Stimulated activated CD8-positive, alpha-beta memory T cell treated with anti-CD3 and anti-CD28 coated beads, Interleukin-7, amount 100 ng/mL, for 24 hours (primary cell): ENCODE results near the gene HPX.

ENCODE experiments used
- DNase-seq: peaks from one replicate; pipeline ENCODE4 v3.0.0-alpha.2; 2020; ENCODE audit warnings: low read depth

Gene HPX

GRCh38 chr11:6458352-6459098 lies 17.7 kb upstream of the HPX start:
- DNase-seq, result no peak

DNA sequence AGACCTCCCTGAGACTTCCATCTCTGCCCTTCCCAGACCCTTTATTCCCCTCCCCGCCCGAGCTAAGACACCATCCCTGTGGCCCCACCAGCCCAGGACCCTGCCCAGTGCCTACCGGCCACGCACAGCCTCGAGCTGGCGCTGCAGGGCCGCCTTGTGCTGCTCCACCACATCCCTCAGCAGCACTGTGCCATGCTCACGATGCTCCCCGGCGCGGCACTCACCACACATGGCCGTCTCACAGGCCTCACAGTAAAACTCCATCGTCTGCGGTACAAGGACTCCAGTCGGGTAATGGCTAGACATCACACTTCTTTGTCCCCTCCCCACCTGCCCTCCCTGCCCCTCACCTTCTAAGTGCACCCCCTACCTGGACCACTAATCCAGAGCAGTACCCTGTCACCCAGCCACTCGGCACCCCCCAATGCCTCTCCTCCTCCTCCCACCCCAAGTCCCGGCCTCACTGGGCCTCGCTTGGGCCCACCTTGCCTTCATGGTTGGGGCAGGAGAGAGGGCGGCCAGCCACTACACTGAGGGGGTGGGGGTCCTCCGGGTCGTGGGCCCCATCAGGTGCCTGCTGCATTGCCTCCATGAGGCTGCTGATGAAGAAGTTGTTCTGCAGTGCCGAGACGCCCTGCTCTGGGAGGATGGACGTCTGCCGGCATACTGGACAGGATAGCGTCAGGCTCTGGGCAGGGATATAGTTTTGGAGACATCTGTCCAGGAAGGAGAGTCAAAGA lies 17.0 kb upstream of the HPX start:
- DNase-seq, result no peak

DNA sequence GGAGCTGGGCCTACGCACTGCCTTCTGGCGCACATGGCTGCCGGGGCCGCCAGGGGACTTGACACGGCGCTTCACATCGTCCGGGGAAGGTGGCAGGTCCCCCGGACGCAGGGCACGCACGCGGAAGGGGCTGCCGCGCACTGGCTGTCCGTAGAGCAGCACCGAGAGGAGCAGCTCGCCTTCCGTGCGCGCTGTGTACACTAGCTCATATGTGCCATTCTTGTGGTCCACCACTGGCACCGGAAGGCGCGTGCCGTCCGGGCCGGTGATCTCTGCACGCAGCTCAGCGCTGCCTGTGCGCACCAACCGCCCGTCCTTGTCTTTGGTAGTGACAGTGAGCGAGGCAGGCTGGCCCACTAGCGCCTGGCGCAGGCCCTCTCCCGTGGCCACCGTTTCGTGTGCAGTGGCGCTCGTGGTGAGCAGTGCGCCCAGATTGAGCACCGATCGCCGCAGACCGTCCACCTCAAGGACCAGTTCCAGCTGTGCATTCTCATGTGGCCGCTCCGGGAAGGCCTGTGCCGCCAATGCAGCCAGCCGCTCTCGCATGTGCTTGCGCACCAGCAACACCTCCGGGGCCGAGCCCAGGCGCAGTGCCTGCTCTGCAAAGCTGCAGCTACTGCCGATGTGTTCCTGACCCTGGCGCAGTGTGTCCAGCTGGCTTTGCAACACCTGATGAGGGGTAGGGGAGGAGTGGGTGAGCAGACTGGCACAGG lies 15.7 kb upstream of the HPX start:
- no peak for DNase-seq

- no peak for DNase-seq
Observed at GRCh38 chr11:6455070-6455469, 14.3 kb upstream of the HPX start.

DNA sequence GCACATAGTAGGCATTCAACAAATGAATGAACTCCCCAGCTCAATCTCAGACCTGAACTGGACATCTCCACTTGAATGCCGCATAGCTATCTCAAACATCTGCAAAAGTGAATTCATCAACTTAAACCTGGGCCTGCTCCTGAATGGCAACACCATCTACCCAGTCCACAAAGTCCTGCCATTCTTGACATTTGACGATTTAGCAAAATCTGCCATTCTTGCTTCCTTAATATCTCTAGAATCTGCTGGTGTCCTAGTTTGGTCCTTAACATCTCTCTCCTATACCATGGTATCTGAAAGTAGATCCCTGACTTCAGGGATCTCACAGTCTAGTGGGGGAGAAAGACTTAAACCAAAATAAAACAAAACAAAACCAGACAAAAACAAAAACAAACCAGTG lies 12.4 kb upstream of the HPX start:
- no peak for DNase-seq

GRCh38 chr11:6452219-6452618 lies 11.4 kb upstream of the HPX start:
- DNase-seq, result no peak

DNA sequence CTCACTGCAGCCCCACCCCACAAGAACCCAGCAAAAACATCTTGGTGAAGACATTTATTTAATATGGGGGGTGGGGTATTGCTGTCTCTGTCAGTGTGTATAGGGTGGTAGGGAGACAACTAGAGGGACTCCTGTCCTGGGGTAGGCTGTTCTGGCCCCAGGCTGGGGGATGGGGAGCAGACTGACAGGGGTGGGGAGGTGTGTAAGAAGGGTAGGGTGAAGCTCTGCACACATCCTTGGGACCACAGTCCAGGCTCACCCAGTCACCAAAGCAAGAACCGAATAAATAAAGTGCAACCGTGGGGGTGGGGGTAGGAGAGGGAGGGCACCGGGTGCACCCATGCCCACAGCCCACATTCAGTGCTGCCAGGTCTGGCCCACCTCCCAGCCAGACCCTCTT lies 7.8 kb upstream of the HPX start:
- no peak for DNase-seq

DNA sequence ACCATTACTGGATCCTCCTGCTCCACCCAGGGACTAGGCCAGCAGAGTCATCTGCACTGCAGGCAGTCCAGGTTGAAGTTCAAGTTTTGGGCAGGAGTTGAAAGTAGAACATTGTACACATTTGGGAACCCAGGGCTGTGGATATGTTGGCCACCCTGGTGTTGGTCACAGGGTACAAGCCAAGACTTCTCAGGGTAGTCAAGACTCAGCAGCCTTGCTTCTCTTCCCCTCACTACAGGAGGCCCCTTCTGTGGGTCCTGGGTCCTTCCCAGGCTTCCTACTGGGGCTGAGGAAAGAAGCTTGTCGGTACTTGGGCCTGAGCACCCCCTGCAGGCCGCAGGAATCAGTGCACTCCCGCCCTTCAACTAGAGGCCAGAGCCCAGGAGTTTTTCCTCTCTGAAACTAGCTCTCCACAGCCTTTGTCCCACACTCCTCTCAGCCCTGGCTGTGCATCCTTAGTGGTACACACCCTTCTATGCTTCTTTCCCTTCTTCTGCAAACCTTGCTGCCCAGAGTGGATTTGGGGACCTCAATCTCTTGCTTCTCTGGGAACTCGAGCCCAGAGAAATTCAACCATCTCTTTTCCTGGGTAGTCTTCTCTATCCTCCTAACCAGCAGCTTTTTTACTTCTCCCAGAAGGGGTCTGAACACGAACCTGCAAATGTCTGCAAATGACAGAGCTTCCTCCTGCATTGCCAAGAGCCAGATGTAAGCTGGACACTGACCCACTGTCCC lies 2.6 kb upstream of the HPX start:
- no peak for DNase-seq

DNA sequence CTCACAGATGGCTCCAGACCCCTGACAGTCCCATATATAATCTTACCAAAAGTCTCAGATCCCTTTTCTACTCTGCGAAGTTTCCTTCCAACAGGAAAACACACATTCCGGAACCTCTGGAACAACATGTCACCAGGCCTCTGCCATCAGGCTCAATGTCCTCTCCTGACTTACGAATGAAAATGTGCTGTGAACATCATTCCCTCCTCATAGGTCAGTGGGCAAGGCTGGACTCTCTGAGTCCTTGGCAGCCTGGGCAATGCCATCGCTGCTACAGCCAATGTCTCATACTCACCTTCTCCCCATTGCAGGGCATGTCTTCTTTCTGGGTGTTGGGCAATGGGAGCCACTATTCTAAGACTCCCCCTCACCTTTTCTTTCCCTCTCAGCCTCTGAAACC lies 1.7 kb upstream of the HPX start:
- DNase-seq, result no peak

DNA sequence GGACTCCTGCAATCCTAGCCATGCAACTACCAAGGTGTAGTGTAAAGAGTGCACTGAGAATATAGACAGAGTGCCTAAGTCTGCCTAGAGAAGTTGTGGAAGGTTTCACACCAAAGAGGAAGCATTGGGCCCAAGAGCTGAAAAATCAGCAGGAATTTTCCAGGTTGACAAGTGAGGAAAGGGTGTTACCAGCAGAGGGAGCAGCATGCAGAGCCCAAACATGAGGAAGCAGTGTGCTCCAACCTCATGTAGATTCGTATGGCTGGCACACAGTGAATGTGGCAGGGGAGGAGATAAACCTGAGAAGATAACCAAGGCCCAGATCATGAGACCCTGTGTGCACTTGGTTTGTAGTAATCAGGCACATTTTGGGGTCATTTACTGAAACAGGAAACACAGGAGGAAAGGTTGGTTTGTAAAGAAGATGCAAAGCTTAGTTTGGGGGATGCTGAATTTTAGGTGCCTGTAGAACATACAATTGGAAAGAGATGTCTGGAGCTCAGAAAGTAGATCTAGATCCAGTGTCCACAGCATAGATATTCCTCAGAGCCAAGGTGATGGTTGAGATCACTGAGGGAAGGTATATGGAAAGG lies 1.7 kb downstream of the HPX start:
- DNase-seq, result no peak

- DNase-seq, result no peak
Observed at GRCh38 chr11:6437993-6438392, 2.8 kb downstream of the HPX start.

GRCh38 chr11:6437423-6437822 lies 3.4 kb downstream of the HPX start:
- no peak for DNase-seq

DNA sequence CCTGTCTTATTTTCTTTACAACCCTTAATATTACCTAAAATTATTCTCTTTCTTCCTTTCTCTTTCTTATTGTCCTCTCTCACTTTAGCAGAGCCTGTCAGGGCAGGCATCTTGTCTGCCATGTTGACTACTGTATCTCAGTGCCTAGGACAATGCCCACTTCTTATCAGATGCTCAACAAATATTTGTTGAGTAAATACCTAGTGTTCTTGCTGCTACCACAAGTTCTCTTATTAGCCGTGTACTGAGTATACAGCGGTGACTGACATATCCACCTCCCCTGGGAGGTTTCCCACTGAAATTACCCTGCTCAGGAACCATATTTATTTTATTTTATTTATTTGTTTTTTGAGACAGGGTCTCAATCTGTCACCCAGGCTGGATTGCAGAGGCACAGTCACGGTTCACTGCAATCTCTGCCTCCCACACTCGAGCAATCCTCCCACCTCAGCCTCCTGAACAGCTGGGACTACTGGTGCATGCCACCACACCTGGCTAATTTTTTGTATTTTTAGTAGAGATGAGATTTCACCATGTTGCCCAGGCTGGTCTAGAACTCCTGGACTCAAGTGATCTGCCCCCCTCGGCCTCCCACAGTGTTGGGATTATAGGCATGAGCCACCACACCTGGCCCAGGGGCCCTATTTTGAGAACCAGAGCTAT lies 6.7 kb downstream of the HPX start:
- DNase-seq, result no peak

DNA sequence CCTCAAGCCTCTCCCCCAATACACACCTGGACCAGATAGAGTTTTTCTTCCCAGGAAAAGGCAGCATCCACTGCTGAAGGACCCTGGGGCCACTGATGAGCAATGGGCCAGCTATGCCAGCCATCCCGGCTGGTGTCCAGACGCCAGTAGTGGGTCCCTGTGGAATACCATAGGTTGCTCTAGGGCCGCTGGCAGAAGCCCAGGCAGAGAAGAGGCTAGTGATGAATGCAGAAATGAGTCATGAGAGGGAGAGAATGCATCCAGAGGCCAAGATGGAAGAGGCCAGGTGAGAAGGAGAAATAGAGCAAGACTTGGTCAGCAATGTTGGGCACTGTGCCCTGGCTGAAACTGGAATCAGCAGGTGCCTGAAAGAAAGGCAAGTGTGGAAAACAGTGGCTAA lies 8.9 kb downstream of the HPX start:
- no peak for DNase-seq

GRCh38 chr11:6427516-6427915 lies 13.3 kb downstream of the HPX start:
- DNase-seq, result no peak

- no peak for DNase-seq
Observed at GRCh38 chr11:6420677-6421076, 20.1 kb downstream of the HPX start.

- no peak for DNase-seq
Observed at GRCh38 chr11:6419009-6419631, 21.7 kb downstream of the HPX start, which contains the start of gene APBB1. TSS of gene APBB1 (minus strand) at chr11:6419094. CDS start at chr11:6411347, 7,747 bp downstream.

GRCh38 chr11:6418557-6419008 lies 22.2 kb downstream of the HPX start:
- DNase-seq, result no peak

GRCh38 chr11:6417907-6418556 lies 22.8 kb downstream of the HPX start:
- no peak for DNase-seq

DNA sequence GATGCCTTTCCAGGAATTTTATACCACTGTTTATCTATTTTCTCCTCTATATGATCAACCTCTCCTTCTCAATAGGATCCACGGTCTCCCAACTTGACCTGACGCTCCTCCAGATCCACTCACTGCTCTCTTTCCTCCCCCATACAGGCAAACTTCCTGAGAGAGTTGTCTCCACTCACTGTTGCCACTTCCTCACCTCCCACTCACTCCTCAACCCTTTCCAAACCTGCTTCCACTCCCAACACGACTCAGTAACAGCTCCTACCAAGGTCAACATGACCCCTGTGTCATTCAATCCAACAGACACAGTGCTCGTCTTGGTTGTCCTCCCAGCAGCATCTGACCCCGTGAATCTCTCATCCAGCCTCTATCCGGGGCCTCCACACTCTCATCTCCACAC lies 25.0 kb downstream of the HPX start:
- no peak for DNase-seq
